RCC 7860 (cell line): ENCODE measurements around the gene EYA3.

ENCODE experiments used
- DNase-seq: peaks from one replicate; pipeline ENCODE4 v3.0.0-alpha.2; 2015; ENCODE audit warnings: low spot score
- FAIRE-seq: peaks from 2 replicates; lab custom pipeline; 2012; peaks lifted over from hg19 to GRCh38; lab: Jason Lieb, UNC

The EYA3 gene

DNA sequence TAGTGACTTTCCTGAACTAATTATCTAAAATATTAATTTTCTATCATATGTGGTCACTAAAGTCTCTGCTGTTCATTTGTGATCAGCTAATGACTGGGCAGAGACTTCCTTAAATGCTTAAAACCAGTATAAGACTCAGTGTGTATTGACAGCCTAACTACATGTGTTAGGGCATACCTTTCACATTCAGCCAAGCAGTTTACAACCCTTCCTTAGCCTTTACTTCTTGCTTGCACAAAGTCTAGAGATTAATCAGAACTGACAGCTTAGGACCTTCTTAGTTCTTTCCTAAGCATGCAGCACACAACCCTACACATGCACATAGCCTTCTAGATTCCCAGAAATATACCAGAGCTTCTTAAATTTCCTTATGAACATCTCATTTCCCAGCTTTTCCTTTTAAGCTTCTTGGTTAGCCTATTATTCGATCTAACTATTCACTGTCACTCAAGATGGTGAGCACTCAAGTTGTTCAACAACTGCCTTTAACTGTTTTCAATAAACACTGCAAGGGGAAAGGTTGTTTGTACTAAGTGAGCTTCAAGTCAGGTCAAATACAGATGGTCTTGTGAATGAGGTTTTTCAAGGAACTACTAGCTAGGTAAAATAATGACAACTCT, 13.4 kb downstream of the EYA3 start:
- FAIRE-seq = no peak
- DNase-seq = no peak

DNA sequence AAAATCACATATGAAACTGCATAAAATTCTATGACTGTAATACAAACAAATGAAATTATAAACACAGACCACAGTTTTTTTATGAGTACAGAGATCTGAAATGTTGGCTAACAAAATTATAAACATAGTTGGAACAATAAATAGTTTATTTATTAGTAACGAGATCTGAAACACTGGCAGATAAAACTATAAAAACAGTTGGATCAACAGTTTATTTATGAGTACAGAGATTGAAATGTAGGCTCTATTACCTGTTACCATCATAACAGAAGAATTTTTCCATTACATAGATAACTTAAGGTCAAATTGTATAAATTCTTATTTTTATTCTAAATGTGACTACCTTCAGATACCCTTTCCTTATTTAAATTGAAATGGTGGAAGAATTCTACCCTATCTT, 14.5 kb downstream of the EYA3 start:
- FAIRE-seq = no peak
- DNase-seq = no peak

DNA sequence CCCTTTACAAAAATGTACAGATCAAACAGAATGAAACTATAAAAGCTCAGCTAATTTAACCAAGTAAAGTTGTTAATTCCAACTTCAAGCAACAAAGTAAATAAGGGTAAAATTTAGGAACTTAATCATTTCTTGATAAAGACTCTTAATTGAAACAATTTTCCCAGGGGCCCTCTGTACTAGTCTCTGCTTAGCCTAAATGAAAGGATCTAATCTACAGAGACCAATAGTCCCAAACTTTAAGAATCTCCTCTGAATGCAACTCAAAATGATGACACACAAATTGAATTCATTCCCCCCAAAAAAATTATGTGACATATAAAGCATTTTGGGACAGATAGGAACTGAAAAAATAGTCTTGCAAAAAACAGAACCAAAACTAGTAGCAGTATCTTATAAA, 16.6 kb downstream of the EYA3 start:
- no peak for DNase-seq
- FAIRE-seq = peak; percentile 18

DNA sequence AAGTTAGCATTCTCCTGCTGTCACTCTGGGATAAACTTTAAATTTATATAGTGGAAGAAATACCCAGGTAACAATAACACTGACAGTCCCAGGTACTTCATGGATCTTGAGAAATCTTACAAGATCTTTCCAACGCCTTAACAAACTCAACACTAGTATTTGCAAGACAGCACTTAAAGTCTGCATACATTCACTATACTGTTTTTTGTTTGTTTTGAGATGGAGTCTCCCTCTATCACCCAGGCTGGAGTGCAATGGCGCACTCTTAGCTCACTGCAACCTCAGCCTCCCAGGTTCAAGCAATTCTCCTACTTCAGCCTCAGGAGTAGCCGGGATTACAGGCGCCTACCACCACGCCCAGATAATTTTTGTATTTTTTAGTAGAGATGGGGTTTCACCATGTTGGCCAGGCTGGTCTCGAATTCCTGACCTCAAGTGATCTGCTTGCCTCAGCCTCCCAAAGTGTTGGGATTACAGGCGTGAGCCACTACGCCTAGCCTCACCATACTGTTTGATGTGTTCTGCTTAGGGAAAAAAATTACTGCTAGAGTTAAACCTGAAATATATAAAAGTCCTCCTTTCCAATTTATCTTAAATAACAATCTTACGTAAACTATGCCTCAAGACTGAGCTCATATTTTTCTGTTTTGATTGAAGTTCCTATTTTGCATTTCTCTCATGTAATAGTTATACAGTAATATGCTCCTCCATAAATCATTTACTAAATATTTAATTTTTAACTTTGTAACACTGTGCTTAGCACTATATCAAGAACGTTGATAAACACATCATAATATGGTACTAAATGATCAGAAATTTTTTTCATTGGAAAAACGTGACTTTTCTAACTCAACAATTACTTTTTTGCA, 17.5 kb downstream of the EYA3 start:
- no peak for DNase-seq
- peak; percentile 84 for FAIRE-seq

DNA sequence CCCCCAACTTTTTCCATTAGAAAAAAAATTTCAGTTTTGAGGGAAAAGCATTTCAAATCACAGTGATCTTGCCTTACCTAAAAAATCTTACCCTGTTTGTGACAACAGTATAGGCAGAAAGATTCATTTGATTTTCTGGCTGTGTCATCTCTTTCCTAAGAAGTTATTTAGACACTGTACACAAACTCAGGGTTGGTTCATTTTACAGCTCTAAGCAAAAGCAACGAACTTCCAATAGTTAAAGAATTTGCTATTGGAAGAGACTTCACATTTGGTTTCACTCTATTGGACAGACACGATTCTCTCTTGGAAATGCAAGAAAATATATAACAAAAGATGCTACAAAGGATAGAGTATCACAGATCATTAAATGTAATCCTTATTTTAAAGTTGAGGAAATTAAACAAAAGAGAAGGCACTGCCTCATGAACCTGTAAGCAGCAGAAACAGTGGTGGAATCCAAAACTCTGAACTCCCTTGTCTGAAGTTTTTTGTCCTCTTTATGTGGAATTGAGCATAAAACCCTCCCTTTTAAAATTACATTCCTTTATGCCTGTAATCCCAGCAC, 20.8 kb downstream of the EYA3 start:
- no peak for DNase-seq
- no peak for FAIRE-seq

DNA sequence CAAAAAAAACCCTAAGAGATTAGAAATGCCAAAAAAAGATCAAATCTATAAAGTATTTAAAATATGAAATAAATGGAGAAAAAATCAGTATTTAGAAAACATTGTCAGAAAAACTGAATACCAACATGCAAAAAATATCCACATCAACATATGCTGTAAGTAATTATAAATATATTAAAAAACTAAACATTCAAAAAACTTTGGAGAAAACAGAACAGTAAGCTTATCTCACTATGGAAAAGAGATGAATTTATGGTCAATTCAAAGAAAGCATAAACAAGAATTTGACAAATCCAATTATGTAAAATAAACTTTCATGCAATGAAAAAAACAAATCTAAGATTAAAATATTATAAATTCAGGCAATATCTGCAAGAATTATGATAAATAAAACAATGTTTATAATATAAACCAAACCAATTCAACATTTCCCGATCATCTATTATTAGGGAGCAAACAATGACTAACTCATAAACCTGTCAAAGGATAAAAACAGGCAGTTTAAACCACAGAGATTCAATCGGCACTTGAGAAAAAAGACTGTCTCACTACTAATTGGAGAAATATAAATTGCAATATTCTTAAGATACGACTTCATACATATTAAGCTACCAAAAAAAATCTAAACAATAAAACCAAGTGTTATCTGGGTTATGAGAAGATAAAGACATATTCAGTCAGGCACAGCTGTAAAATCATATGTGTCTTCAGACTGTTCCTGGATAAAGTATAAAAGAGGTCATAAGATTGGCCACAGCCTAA, 21.8 kb downstream of the EYA3 start:
- DNase-seq (no peak), FAIRE-seq (no peak)

DNA sequence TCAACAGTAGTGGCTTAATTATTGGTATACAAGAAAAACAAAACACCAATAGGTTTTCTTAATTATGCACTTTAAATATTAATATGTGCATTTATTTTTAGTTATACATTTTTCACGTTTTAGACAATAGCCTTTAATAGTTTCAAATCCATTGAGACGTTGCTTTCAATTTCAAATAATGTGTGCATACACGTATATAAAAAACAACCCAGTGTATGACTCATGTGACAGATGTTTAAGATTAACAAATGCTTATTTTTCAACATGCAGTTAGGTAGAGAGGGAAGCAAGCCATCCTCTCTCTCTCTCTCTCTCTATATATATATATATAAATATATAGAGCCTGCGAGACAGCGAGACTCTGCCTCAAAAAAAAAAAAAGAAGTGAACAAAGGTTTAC, 24.3 kb downstream of the EYA3 start:
- DNase-seq (no peak), FAIRE-seq (peak; percentile 72)

DNA sequence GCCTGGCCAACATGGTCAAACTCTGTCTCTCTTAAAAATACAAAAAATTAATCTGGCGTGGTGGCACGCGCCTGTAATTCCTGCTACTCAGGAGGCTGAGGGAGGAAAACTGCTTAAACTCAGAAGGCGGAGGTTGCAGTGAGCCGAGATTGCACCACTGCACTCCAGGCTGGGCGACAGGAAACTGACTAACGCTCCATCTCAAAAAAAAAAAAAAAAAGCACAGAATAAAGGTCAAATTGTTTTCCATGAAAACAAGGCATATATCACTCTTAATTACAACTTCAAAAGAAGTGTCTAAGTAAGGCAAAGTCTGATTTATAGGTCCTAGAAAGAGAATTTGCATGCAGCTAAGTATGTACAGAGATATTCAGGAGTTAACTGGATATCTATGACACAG, 25.6 kb downstream of the EYA3 start:
- DNase-seq (no peak), FAIRE-seq (no peak)

DNA sequence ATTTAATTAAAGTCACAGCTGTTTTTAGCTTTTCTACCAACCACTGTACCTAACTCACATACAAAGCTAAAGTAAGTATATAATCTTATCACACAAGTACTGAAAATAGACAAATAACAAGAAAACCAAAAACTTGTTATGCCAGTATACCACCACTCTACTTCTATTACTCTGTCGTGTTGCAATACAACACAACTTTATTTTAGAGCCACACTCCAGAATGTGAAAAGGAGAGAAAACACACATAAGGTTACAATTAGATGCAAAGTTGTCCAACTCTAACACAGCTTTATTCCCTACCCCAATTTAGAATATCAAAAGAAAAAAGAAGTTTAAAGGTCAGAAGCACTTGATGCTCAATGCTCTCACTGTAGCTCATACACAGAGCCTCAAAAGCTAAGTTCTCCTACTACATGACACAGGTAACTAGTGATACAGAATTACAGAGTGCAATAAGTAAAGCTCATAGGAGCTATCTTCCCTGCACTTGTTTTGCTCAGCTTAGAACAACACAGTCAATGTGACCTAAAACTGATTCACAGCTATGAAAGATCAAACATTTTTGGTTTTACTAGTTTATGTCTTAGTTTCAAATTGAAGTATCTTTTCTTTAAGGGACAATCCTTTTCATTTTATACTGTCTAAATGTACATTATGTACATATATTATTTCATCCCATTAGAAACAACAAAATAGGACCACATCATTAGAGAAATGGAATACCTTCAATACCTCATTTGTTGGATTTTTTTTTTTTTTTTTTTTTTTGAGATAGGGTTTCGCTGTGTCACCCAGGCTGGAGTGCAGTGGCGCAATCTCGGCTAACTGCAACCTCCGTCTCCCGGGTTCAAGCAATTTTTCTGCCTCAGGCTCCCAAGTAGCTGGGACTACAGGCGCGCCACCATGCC, 29.2 kb downstream of the EYA3 start:
- no peak for FAIRE-seq
- no peak for DNase-seq

DNA sequence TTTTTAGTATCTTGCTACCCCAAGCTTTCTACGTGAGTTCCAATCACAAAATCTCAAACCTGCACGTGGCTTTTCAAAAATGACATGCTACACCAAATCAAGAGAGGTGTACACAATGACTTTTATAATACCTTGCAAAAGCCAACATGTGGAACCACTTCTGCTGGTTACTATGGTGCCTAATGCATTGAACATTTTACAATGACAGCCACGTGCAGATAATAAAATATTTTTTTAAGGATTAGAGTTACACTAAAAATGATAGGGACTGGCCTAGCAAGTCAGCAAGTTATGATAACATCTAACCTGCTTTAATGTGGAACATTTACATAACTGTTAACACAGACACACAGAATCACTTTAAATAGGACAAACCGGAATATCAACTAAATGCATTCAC, 30.2 kb downstream of the EYA3 start:
- FAIRE-seq (no peak), DNase-seq (no peak)

DNA sequence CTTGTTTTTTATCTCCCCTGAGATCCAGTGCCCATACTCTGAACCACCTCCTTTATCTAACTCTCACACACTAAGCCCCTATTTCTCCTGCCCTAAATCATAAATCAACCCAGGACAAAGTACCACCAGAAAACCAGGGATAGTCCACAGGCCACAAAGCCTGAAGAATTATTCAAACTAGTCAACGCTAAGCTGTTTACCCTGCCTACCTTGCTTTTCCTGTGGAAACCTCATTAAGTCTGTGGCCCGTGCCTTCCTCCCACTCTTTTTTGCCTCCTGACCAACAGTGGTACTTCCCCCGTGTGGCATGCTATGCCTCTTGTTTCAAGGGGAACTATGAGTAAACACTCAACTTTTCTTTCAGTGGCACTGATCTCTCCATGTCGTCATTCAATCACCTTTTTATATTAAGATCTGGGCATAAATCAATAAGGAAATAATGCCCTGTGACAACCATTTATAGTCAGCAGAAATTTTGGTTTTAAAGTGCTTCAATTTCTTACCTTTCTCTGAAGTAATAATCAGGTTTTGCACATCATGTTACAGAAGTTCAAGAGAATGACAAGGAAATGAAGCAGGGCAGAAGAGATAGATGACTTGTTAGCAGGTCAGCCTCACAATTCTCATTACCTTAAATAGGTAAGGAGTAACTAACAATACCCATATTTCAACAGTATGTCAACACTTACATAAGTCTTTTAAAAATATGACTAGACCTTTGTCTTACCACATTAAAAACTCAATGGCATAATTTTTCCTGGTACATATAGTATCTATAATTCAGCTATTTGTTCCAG, 32.1 kb downstream of the EYA3 start:
- DNase-seq (peak; percentile 39), FAIRE-seq (peak; percentile 17)

DNA sequence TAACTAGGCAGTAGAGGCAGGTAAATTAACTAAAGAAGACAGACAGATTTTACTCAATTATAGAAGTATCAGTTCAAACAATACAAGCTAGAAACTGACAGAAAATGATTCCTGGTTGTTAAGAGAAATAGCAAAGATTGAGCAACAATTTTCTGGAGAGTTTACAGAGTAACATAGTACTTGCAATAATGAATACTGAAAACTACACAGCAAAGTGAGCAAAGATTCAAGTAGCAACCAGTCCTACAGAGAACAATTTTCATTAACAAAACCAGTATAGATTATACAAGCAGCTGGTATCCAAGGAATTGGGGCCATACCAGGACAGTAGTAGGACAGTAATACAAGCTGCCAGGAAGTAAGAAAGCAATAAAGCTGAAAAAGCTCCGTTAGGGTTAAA, 37.6 kb downstream of the EYA3 start:
- FAIRE-seq = no peak
- no peak for DNase-seq

DNA sequence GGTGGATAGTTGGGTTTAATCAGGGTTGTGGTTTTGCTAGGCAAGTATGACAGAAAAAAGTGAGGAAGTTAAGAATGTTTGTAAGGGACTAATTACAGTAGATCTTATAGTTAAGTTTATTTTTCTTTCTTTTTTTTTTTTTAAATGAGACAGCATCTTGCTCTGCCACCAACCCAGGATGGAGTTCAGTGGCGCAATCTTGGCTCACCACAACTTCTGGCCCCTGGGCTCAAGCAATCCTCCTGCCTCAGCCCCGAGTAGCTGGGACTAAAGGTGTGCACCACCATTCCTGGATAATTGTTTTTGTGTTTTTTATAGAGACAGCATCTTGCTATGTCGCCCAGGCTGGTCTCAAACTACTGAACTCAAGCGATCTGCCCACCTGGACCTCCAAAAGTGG, 41.7 kb downstream of the EYA3 start:
- no peak for DNase-seq
- FAIRE-seq = no peak

DNA sequence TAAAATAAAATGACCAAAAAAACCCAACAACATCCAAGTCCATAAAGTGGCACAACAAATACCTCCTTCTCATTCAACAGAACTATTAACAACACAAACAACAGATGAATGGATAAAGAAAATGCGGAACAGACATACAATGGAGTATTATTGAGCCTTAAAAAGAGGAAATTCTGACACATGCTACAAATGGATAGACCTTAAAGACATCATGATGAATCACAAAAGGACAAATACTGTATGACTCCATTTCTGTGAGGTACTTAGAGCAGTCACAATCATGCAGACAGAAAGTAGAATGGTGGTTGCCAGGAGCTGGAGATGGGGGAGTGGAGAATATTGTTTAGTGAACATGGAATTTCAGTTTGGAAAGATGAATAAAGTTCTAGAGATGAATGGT, 42.6 kb downstream of the EYA3 start:
- no peak for DNase-seq

DNA sequence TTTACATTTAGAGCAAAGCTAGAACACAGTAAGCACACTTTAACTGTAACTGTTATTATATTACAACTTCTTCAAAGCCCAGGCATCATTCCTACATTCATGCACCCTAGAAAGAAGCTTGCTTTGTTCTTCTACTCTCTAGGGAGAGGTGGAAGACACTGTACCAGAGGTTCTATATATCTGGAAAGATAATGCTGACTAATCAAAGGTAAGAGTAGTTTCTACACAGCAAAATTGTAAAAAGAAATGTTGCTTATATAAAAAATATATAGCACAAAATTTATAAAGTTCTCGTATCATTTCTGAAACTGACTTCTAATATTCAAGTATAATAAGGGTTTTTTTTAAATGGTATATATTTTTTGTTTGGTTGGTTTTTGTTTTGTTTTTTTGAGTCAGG, 44.0 kb downstream of the EYA3 start:
- DNase-seq = no peak
- no peak for FAIRE-seq

More for the DNA sequence above, 42.6 kb downstream of the EYA3 start:
- FAIRE-seq = no peak

DNA sequence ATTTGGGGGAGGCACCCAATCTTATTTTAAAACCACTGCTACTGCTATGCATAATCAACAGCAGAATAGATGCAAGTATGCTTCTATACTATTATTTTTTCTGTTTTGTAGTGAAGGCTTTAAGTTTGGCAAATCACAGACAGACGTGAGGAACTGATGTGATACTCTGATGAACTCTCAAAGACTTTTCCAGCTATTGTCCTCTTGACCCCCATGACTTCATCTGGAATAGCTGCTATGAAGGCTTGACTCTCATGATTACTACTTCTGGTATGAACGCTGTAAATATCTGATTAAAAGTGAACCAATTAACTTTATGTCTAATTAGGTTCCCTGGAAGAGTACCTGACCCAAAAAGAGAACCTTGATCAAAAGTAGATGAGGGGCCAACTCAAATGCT, 49.1 kb downstream of the EYA3 start:
- DNase-seq (no peak), FAIRE-seq (no peak)

DNA sequence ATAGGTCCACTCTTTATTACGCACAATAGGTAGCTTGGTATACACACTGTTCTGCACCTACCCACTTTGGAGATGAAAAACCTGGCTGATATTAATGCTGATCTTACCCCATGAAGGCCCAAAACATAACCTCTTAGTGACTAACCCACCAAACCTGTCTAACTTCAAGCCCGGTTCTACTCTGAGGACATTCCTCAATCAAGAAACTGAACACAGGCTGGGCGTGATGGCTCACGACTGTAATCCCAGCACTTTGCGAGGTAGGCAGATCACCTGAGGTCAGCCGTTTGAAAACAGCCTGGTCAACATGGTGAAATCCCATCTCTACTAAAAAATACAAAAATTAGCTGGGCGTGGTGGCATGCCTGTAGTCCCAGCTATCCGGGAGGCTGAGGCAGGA, 50.5 kb downstream of the EYA3 start:
- DNase-seq = no peak
- no peak for FAIRE-seq

DNA sequence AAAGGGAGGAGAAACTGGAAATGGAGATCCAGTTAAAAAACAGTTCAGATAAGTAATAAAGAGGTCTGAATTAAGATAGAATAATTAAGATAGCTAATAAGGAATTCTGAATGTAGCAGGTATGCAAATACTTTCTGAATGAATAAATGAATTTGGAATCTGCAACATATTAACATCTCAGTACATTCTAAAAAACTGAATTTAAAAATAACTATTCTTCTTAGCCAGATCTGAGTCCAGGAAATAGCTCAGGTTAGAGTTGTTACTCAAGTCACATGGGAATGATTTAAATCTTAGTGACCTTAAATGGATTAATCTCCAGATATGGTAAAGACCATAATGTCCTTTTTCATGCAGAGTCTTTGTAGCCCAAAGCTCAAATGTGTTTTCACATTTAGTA, 51.2 kb downstream of the EYA3 start:
- DNase-seq = no peak
- FAIRE-seq = no peak

DNA sequence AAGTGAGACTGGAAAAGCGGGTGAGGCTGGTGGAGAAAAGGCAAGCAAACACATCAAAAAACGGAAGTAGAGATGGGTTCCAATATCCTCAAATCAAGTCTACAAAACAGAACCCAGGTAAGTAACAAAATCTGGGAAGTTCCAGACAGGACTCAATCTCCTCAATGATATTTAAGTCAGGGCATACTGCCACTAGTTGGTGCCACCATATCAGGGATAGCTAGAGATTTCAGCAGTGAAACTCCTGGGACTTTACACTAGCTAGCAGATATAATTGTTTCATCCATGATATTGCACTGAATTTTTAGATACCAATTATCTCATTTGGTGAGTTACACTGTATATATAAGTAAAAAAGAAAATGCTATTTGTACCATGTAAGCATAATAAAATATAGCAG, 52.0 kb downstream of the EYA3 start:
- DNase-seq = no peak

DNA sequence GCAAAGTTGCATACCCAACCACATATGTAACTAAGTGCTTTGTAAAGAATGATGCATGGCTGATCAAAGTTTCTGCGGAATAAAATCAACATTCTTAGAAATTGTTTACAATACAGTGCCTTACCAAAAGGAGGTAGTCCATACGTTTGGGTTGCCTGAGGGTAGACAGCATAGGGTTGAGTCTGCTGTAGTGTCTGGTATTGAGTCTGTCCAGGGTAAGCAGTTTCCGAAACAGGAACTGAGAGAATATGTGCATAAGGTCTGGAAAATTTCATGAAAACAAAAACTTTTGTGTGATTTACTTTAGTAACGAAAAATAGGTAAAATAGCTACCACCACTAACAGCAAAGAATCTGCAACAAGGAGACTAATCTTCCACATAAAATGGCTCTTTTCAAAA, 53.0 kb downstream of the EYA3 start:
- DNase-seq (no peak), FAIRE-seq (no peak)

More for the DNA sequence above, 52.0 kb downstream of the EYA3 start:
- no peak for FAIRE-seq
